ENCODE data around the gene ZNF503. TPM values are rescaled to one million over a fixed set of nuclear protein-coding genes. Genes with fewer than 3 reads are reported as not detected.

ZNF503 gene
- total and polyA plus RNA-seq, 2 of the 8 experiments (the other 6 are each of a cell fraction or from before 2014, with no cell fraction given), result 0.03 to 0.13 TPM

GRCh38 chr10:75418293-75418692 lies 16.7 kb upstream of the ZNF503 start:
- DNase-seq (ENCODE audit: low read depth in 1 of 2, low spot score in 2 of 2) (no peak), FAIRE-seq (no peak)
- ChIA-PET CTCF (ENCODE audit: partially characterized antibody) (interaction anchor here (2.6 kb wide), 1 partner anchor 12 kb away, joined by 8 read pairs; the partner anchor contains the start of gene LRMDA), POLR2A (ENCODE audit: partially characterized antibody) (interaction anchor here (1.7 kb wide), 1 partner anchor 12 kb away, joined by 9 read pairs; no protein-coding TSS in a partner anchor)
- Histone ChIP-seq H3K56ac (replicated peaks; ENCODE audit: insufficient read length, low read depth, low read length) (no peak overlapping the region), H2BK12ac (ENCODE audit: low read depth, low read length) (no peak overlapping the region), H2AK5ac (ENCODE audit: low read depth, low read length) (no peak overlapping the region), H3K23me2 (ENCODE audit: low read depth, low read length) (no peaks in the 10 kb centered on the region), H3K27me3 (replicated peaks in 1 of 4; ENCODE audit: control insufficient read depth in 3 of 4, extremely low read depth in 1 of 4, insufficient read depth in 3 of 4, low read length in 3 of 4) (peaks cover 67 to 88% (median 83%) of the 10 kb centered on the region in 4 experiments), H4K91ac (replicated peaks; ENCODE audit: insufficient read length, low read length) (no peak overlapping the region), H4K8ac (ENCODE audit: extremely low read depth, insufficient read depth, low read length) (no peak overlapping the region), H2BK5ac (ENCODE audit: low read depth, low read length) (no peak overlapping the region), H3K9ac (replicated peaks in 1 of 4; ENCODE audit: extremely low read depth in 1 of 4, low read depth in 3 of 4, low read length in 3 of 4) (no peak overlapping the region), H3K9me3 (ENCODE audit: insufficient read depth in 2 of 2, low read depth in 1 of 2, low read length in 1 of 2) (no peaks in the 10 kb centered on the region), H3K4ac (replicated peaks; ENCODE audit: insufficient read length, low read depth, low read length) (no peak overlapping the region), H3K14ac (ENCODE audit: insufficient read length) (no peak overlapping the region), H3K79me2 (ENCODE audit: control insufficient read depth in 1 of 2, insufficient read depth in 2 of 2, low read length in 2 of 2) (no peaks in the 10 kb centered on the region), H3K4me1 (replicated peaks in 1 of 4; ENCODE audit: control insufficient read depth in 3 of 4, insufficient read depth in 4 of 4, low read length in 3 of 4) (peaks cover 3 to 7% (median 5%) of the 10 kb centered on the region in 4 experiments; a peak in 4 of 7 replicates), H3K23ac (ENCODE audit: insufficient read length) (no peak overlapping the region), H3K79me1 (ENCODE audit: low read depth, low read length) (no peaks in the 10 kb centered on the region), H3K18ac (ENCODE audit: extremely low read depth, low read length) (no peak overlapping the region), H3K4me2 (ENCODE audit: insufficient read depth in 1 of 2, low read depth in 2 of 2, low read length in 2 of 2) (peak overlapping the region in 1 of 2 experiments; percentile 45; a peak in 1 of 4 replicates), H2BK20ac (ENCODE audit: low read length) (no peak overlapping the region), H4K20me1 (replicated peaks in 1 of 2; ENCODE audit: control insufficient read depth in 1 of 2, insufficient read depth in 2 of 2, low read length in 2 of 2) (peaks cover 6 to 10% of the 10 kb centered on the region in 2 experiments), H3K4me3 (ENCODE audit: extremely low read depth in 1 of 4, insufficient read depth in 2 of 4, low read depth in 3 of 4, low read length in 4 of 4) (no peak overlapping the region), H4K5ac (ENCODE audit: insufficient read length, low read depth, low read length) (no peak overlapping the region), H3K36me3 (ENCODE audit: control insufficient read depth in 2 of 4, insufficient read depth in 4 of 4, low read length in 3 of 4) (no peaks in the 10 kb centered on the region), H2BK120ac (replicated peaks; ENCODE audit: low read depth, low read length) (no peak overlapping the region), H2BK15ac (ENCODE audit: low read length) (no peak overlapping the region), H2AFZ (ENCODE audit: low read length) (no peak overlapping the region), H3K27ac (ENCODE audit: low read depth, low read length) (no peak overlapping the region)
- peak; percentile 54 for TF ChIP-seq EZH2 (IDR thresholded peaks at IDR 0.05; ENCODE audit: low read depth, low read length, severe bottlenecking)
- no peak for TF ChIP-seq KDM1A (IDR thresholded peaks at IDR 0.05; ENCODE audit: borderline replicate concordance, low read length)
- no peak for TF ChIP-seq TEAD4 (IDR thresholded peaks at IDR 0.05; ENCODE audit: low read depth, low read length)
- no peak for TF ChIP-seq BCL11A (IDR thresholded peaks at IDR 0.05; ENCODE audit: low read depth in 2 of 2, low read length in 2 of 2)
- WGBS, 2 experiments (ENCODE audit: extremely low coverage in 1 of 2, insufficient coverage in 1 of 2, insufficient read length in 1 of 2, insufficient replicate concordance in 2 of 2, low coverage in 1 of 2, low lambda C conversion rate in 2 of 2, missing lambda C conversion rate in 1 of 2), result 51% methylated on average over 4 of the region's 4 CpGs; no CpG with 5 or more reads in 1 of the 2 experiments
